HG02588 (cell line): Measurements from ENCODE around the gene MTERF2.

Experiments
- ATAC-seq: cut with Tn5 transposase; IDR thresholded peaks from one replicate; pipeline ENCODE4 v1.9.1; 2021; ENCODE audit warnings: mild to moderate bottlenecking, moderate library complexity; ENCODE audit not compliant: unreplicated experiment

MTERF2 gene

GRCh38 chr12:106954462-106955376 lies 32.2 kb downstream of the MTERF2 start:
- ATAC-seq: no peak

- no peak for ATAC-seq
These were observed 33.3 kb downstream of the MTERF2 start for GRCh38 chr12:106953352-106954250.

GRCh38 chr12:106950591-106950990 lies 36.4 kb downstream of the MTERF2 start:
- ATAC-seq: no peak

GRCh38 chr12:106947461-106947860 lies 39.5 kb downstream of the MTERF2 start:
- no peak for ATAC-seq

- ATAC-seq: no peak
These were observed 41.6 kb downstream of the MTERF2 start for GRCh38 chr12:106945261-106945851.

GRCh38 chr12:106942775-106943174 lies 44.2 kb downstream of the MTERF2 start:
- ATAC-seq: no peak

- ATAC-seq: no peak
These were observed 45.3 kb downstream of the MTERF2 start for GRCh38 chr12:106941481-106942156.

- no peak for ATAC-seq
These were observed 52.7 kb downstream of the MTERF2 start for GRCh38 chr12:106934277-106934676.
